Thyroid gland (tissue), 4 donors: ENCODE data around the gene CFAP46. TPM values are rescaled to one million over a fixed set of nuclear protein-coding genes. Genes with fewer than 3 reads are reported as not detected.

Source experiments
- DNase-seq, 2 donors: peaks; one replicate each; pipeline ENCODE4 v3.0.0-alpha.2; 2019
- H3K27ac ChIP-seq, 3 donors: fragments of 200-600 bp; sonication (generic); 1 replicate in 2 of 3; 2 replicates in 1 of 3; pipeline ENCODE4 v1.5.1; 2016 to 2019; ENCODE audit warnings: mild to moderate bottlenecking in 1 of 3, moderate library complexity in 1 of 3
- H3K27me3 ChIP-seq: fragments of 200-600 bp; sonication (generic); one replicate; pipeline ENCODE4 v1.5.1; 2019
- H3K36me3 ChIP-seq, 2 donors: fragments of 200-600 bp; sonication (generic); one replicate each; pipeline ENCODE4 v1.5.1; 2016 to 2019
- H3K4me1 ChIP-seq, 2 donors: fragments of 200-600 bp; sonication (generic); one replicate each; pipeline ENCODE4 v1.5.1; 2017 to 2019
- H3K4me3 ChIP-seq, 3 donors: fragments of 200-600 bp; sonication (generic); replicated peaks in 1 of 3; 1 replicate in 2 of 3; 2 replicates in 1 of 3; pipeline ENCODE4 v1.5.1; 2016; ENCODE audit warnings: mild to moderate bottlenecking in 1 of 3
- H3K9me3 ChIP-seq: fragments of 200-600 bp; sonication (generic); one replicate; pipeline ENCODE4 v1.5.1; 2017
- POLR2A ChIP-seq, 2 donors: fragments of 450-650 bp; IDR thresholded peaks; one replicate each; pipeline ENCODE4 v1.6.1; 2017; ENCODE audit warnings: antibody characterized with exemption in 2 of 2, mild to moderate bottlenecking in 2 of 2, moderate library complexity in 1 of 2
- WGBS, 2 donors: methylation state at CpG; one replicate each; pipeline ENCODE4 v1.1.5; 2017; 5-methylcytosine and 5-hydroxymethylcytosine counted together
- intact Hi-C: fragments of 100-400 bp; cut with DNase I; formaldehyde crosslinking; loops from one replicate; pipeline ENCODE4 v1.15.1; 2023
- total RNA-seq, 4 donors: library from RNA; depleted of rRNA; stranded (reverse); fragments of >200 nt; gene quantifications; one replicate each; pipeline ENCODE4 v1.2.3, GENCODE V29; 2016
- TF ChIP-seq, protein P1 (sequence below), 6 experiments: fragments of 200-600 bp in 3 of 6; fragments of 450-650 bp in 3 of 6; sonication (generic) in 3 of 6; IDR thresholded peaks; one replicate each; pipeline ENCODE4 v1.5.1; 2016 to 2019; ENCODE audit warnings: antibody characterized with exemption in 6 of 6, mild to moderate bottlenecking in 2 of 6, inconsistent platforms in 1 of 6, moderate library complexity in 1 of 6

The CFAP46 gene
- total RNA-seq, 4 donors from 2014 or later: 3.6 to 12.7 (median 9.1) TPM

DNA sequence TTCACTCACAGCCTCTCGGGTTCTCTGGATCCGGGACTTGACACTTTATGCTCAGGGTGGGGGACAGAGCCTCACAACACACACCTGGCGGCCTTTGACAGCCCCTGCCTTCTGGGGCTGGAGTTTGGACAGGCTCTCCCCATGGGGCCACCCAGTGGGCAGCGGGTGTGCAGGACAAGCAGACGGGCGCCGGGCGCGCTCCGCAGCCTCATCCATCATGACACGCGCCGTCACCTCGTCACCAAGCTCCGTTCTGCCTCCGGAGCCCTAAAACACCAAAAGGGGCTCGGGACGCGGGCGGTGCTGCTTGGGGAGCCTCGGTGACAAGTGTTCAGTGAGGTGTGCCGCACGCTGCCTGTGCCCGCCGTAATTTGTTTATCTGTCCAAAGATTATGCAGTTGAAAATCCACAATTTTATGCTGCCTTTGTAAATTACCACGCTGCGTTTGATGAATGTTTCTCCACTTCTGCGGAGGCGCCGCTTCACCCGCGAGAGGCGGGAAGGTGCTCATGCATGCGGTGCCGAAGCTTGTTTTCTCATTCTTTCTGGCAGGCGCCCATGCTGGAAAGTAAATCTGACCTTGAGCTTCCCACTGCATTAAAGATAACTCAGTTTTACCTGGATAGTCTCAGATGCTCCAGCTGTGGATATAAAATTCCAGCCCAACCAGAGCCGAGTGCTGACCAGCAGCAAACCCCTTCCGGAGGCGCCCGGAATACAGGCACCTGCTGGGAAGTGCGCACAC lies 162.6 kb downstream of the CFAP46 start:
- Histone ChIP-seq H3K27ac (no peak overlapping the region), H3K36me3 (peaks cover 4% of the 10 kb centered on the region in 2 donors), H3K9me3 (no peaks in the 10 kb centered on the region), H3K27me3 (no peaks in the 10 kb centered on the region), H3K4me1 (peaks cover 0 to 5% of the 10 kb centered on the region in 2 donors), H3K4me3 (no peak overlapping the region)
- intact Hi-C loops: no loop called here
- 96 to 97% methylated on average over 41 of the region's 41 CpGs for WGBS, 2 donors
- TF ChIP-seq, protein P1, sequence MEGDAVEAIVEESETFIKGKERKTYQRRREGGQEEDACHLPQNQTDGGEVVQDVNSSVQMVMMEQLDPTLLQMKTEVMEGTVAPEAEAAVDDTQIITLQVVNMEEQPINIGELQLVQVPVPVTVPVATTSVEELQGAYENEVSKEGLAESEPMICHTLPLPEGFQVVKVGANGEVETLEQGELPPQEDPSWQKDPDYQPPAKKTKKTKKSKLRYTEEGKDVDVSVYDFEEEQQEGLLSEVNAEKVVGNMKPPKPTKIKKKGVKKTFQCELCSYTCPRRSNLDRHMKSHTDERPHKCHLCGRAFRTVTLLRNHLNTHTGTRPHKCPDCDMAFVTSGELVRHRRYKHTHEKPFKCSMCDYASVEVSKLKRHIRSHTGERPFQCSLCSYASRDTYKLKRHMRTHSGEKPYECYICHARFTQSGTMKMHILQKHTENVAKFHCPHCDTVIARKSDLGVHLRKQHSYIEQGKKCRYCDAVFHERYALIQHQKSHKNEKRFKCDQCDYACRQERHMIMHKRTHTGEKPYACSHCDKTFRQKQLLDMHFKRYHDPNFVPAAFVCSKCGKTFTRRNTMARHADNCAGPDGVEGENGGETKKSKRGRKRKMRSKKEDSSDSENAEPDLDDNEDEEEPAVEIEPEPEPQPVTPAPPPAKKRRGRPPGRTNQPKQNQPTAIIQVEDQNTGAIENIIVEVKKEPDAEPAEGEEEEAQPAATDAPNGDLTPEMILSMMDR (IDR thresholded peaks at IDR 0.05): no peak
- TF ChIP-seq POLR2A (IDR thresholded peaks at IDR 0.05): no peak
- DNase-seq: no peak

DNA sequence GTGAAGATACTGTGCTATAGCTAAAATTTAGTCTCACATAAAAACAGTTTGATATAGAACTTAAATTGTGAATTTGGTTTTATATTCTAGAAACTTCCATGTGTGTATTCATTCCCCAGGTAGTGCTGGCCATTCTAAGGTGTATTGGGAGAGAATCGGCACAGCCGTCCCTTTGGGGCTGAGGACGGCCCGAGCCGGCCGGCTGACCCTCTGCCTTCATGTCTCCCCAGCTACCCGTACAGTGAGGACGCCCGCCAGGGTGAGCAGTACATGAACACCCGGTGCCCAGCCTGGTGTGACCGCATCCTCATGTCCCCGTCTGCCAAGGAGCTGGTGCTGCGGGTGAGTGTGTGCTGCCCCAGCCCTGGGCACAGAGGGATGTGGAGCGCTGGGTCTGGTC lies 164.9 kb downstream of the CFAP46 start:
- Histone ChIP-seq H3K36me3 (peaks cover 4% of the 10 kb centered on the region in 2 donors), H3K27ac (no peak overlapping the region), H3K4me1 (no peaks in the 10 kb centered on the region), H3K4me3 (no peak overlapping the region), H3K27me3 (no peaks in the 10 kb centered on the region), H3K9me3 (no peaks in the 10 kb centered on the region)
- intact Hi-C loops: no loop called here
- no peak for DNase-seq
- WGBS, 2 donors: 93 to 96% methylated on average over 7 to 8 of the region's 14 CpGs
- TF ChIP-seq, protein P1 (IDR thresholded peaks at IDR 0.05): no peak
- no peak for TF ChIP-seq POLR2A (IDR thresholded peaks at IDR 0.05)

DNA sequence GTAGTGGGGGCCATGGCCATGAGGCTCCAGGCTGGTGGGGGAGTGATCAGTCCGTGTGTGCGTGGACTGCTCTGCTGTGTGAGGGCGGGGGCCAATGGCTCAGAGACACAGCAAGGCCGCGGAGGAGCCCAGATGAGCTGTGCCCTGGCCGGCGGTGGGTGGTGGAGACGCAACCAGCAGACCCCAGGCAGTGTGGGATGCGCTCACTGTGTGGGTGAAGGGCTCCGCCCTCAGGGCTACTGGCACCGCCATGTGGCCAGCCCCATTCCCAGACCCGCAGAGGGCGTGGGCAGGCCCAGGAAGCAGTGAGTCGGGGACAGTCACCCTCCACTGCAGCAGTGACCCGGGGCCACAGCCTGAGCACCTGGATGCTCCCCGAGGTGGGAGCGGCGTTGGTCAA lies 165.5 kb downstream of the CFAP46 start:
- peaks cover 4% of the 10 kb centered on the region in 2 donors for H3K36me3 ChIP-seq
- TF ChIP-seq, protein P1 (IDR thresholded peaks at IDR 0.05): no peak
- no peak for TF ChIP-seq POLR2A (IDR thresholded peaks at IDR 0.05)
- 90 to 91% methylated on average over 4 to 18 of the region's 18 CpGs for WGBS, 2 donors
- H3K27ac ChIP-seq: no peak overlapping the region
- no peak for DNase-seq
- H3K27me3 ChIP-seq: no peaks in the 10 kb centered on the region
- no peaks in the 10 kb centered on the region for H3K9me3 ChIP-seq
- intact Hi-C loops: no loop called here
- no peak overlapping the region for H3K4me3 ChIP-seq
- no peaks in the 10 kb centered on the region for H3K4me1 ChIP-seq

DNA sequence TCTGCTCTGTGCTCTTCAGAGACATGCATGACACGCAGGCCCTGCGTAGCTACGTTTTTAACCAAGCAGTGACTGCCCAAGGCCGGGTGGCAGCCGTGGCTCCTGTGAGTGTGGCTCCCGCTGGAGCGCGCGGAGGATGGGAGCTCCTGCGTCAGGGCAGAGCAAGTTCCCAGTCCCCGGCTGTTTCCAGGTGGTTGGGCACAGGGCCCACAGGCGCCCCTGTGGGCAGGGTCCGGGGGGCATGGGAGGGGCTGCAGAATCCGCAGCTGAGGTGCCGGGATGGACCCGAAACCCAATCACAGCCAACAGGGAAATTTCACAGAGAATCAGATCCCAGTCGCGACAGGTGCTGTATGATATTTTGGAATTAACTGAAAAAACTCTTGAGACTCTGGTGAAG lies 166.2 kb downstream of the CFAP46 start:
- peaks cover 4% of the 10 kb centered on the region in 2 donors for H3K36me3 ChIP-seq
- no peak overlapping the region for H3K4me3 ChIP-seq
- intact Hi-C loops: no loop called here
- 94 to 97% methylated on average over 7 to 18 of the region's 18 CpGs for WGBS, 2 donors
- no peaks in the 10 kb centered on the region for H3K27me3 ChIP-seq
- H3K9me3 ChIP-seq: no peaks in the 10 kb centered on the region
- H3K27ac ChIP-seq: no peak overlapping the region
- TF ChIP-seq, protein P1 (IDR thresholded peaks at IDR 0.05): no peak
- no peak for TF ChIP-seq POLR2A (IDR thresholded peaks at IDR 0.05)
- no peak for DNase-seq
- H3K4me1 ChIP-seq: no peaks in the 10 kb centered on the region
